DMS 273 (cell line): Measurements from ENCODE around the gene PPP1R18.
"Not testable (repeated sequence)": the region's sequence is repeated elsewhere in the genome, so short reads cannot be mapped to it uniquely, and the experiment has no call there.

Experiments used
- DNase-seq: peaks from one replicate; lab custom pipeline; 2025; ENCODE audit not compliant: unreplicated experiment; lab: John Stamatoyannopoulos, UW

The PPP1R18 gene

DNA sequence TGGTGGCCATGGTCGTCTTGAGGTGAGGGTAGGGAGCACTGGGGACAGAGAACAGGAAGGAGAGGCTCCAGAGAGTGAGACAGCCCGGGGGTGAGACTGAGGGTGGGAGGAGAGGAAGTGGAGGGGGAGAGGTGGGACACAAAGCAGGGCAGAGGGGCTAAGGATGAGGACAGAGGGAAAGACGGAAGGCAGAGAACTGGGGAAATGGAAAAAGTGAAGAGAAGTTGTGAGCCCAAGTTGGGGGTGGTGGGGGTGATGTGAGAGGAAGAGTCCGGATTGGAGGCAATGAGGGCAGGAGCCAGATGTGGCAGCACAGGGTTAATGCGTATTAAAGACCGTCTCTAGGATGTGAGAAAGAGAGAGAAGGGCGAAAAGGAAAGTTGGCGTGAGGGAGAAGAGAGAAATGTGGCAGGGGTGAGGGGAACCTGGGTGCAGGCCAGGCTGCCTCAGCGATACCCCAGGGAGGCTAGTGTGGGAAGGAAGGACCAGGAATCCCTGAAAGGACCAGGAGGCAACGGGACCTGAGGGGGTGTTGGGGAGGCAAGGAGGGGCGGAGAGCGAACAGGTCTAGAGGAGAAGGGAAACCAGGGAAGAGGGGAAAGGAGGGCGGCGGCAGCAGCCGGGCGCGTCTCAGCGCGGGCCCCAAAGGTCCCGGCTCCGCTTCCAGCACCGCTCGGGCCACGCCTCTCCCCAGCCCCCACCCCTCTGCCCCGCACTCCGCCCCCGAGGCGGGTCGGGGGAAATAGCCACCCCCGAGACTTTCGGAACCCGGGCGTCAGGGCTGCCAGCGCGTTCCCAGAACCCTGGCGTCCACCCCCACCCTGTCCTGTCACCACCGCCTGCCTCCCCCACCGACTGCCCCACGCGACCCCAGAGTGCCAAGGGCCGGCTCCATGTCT lies at the start of gene PPP1R18:
Gene PPP1R18 (minus strand): TSS at position 637 of the 899 bp plus-strand sequence. CDS start 627 bp downstream, at position 10.
- peak; percentile 81 for DNase-seq

DNA sequence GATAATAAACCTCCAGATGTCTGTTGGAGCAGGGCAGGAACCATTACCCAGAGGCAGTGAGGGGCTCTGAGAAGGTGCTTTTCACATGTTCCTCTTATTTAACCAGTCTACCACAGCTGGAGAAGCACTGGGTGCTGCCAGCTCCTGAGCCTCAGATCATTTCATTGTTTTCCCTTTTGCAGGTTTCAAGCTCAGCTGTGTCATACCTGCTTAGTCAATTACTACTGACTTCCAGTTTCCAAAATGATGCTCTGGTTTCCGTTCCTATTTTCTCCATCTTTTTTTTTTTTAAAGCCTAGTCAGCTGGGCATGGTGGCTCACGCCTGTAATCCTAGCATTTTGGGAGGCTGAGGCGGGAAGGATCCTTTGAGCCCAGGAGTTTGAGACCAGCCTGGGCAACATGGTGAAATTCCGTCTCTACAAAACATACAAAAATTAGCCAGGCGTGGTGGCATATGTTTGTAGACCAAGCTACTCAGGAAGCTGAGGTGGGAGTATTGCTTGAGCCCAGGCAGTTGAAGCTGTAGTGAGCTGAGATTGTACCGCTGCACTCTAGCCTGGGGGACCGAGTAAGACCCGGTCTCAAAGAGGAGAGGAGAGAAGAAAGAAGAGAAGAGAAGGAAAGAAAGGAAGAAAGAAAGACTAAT lies 49.3 kb upstream of the PPP1R18 start:
- no peak for DNase-seq

DNA sequence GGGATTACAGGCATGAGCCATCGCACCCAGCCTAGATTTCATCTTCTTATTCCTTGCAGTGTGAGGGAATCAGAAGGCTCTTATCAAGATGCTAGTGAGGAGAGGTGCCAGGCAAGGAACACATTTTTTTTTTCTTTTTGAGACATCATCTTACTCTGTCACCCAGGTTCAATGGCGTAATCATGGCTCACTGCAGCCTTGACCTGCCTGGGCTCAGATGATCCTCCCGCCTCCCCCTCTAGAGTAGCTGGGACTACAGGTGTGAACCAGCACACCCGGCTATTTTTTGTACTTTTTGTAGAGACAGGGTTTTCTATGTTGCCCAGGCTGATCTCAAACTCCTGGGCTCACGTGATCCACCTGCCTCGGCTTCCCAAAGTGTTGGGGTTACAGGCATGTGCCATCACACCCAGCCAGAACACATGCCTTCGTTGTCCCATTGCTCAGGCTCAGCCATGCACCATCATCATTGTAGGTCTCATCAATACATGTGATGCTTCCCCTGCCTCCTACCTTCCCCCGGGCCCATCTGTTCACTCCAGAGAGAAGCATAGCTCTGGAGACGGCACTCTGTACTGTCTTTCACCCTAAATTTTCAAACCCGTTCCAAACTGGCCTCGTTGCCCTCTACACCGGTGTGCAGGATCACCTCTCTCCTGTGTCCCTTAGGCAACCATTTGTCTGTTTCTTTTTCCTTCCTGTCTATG lies 45.9 kb upstream of the PPP1R18 start:
- no peak for DNase-seq

DNA sequence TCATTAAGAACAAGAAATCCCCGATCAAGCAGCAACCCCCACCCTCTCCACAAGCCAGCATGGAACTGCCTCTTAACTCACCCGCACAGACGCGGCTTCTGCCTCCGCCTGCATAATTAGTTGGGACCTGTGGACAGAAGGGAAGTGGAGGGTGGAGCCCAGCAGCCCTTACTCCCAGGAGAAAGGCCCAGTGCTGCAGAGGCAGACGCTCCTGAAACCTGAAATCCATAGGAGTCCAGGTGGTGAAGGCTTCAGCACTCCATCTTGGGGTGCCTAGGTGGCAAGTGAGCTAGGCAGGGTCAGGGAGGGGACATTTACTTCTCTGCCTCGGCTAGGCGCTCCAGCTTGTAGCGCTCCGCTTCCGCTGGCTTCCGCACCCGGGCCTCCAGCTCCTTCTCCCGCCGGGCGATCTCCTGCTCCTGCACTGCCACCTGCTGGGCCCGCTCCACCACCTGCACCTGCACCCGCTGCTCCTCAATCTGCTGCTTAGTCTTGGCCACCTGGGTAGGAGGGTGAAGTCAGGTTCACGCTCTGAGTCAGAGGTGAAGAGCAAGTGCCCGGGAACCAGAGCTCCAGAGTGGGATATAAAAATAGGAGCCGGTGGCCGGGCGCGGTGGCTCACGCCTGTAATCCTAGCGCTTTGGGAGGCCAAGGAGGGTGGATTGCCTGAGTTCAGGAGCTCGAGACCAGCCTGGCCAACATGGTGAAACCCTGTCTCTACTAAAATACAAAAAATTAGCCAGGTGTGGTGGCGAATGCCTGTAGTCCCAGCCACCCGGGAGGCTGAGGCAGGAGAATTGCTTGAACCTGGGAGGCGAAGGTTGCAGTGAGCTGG lies 44.4 kb upstream of the PPP1R18 start:
- DNase-seq: peak; percentile 92

DNA sequence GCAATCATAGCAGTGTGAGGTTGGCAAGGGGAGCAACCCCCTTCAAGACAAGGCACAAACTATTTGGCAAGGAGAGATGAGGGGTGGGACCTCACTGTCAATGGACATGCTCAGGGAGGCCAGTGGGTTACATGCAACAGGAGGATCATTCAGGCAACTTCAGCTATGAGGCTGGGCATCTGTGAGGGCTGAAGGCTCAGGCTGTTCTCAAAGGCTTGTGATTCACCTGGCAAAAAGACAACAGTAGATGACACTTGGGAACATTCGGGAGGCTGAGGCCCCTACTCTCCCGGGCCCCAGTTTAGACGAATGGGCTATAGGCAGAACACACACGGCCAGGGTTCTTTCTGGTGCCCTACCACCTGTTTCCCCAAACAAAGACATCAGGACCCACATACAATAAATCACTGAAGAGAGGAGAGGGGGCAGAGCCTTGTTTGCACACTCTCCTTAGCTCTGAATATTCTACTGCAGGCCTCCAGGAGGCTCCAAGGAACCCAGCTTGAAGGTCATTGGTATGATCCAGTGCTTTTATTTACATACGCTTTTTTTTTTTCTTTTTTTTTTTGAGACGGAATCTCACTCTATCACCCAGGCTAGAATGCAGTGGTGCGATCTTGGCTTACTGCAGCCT lies 41.6 kb upstream of the PPP1R18 start:
- peak; percentile 56 for DNase-seq

DNA sequence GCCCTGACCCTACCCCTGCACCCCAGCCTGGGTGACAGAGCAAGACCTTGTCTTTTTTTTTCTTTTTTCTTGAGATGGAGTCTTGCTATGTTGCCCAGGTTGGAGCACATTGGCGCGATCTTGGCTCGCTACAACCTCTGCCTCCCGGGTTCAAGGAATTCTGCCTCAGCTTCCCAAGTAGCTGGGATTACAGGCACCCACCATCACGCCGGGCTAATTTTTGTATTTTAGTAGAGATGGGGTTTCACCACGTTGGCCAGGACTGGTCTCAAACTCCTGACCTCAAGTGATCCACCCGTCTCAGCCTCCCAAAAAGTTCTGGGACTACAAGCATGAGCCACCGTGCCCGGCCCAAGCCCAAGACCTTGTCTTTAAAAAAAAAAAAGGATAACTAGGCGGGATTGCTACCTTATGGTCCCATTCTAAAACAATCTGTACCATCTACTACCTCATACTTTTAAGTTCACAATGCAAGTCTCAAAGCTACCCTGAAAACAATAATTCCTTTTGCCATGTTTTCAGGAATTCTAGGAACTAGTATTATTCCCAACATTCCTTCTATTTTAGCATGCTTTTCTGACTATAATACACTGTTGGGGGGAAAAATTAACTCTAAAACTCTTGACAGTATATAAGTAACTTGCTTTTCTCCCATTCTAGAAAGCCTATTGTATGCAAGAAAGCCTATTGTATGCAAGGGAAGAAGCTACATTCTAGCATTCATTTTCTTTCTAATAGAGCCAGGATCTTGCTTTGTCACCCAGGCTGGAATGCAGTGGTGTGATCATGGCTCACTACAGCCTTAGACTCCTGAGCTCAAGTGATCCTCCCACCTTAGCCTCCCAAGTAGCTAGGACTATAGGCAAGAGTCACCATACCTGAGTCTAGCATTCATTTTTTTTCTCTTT lies 40.3 kb upstream of the PPP1R18 start:
- DNase-seq: peak; percentile 47

DNA sequence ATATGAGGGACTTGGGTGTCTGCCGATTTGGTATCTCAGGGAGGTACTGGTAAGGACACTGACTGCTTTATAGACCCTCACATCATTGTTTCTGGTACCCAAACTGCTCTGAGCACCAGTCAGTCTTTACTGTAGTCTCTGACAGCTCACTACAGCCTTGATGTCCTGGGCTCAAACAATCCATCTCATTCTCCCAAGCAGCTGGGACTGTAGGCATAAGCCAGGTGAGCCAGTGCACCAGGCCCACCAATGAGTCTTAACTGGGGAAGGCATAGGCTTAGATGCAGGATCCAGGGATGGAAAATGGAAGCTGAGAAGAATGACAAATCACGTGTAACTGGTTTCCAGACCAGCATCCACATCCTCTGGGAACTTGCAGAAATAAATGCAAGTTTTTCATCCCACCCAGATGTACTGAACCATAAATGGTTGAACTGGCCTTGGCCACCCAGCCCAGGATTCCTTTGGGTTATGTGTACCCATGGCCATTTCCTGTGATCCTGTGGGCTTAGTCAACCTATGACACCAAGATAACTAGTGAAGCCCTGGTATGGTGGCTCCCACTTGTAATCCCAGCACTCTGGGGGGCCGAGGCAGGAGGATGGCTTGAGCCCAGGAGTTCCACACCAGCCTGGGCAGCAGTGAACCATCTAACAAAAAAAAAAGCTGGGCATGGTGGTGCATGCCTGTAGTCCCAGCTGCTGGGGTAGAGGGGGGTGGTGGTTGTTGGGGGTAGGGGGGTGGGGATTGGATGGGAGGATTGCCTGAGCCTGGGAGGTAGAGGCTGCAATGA lies 39.5 kb upstream of the PPP1R18 start:
- DNase-seq: peak; percentile 78

DNA sequence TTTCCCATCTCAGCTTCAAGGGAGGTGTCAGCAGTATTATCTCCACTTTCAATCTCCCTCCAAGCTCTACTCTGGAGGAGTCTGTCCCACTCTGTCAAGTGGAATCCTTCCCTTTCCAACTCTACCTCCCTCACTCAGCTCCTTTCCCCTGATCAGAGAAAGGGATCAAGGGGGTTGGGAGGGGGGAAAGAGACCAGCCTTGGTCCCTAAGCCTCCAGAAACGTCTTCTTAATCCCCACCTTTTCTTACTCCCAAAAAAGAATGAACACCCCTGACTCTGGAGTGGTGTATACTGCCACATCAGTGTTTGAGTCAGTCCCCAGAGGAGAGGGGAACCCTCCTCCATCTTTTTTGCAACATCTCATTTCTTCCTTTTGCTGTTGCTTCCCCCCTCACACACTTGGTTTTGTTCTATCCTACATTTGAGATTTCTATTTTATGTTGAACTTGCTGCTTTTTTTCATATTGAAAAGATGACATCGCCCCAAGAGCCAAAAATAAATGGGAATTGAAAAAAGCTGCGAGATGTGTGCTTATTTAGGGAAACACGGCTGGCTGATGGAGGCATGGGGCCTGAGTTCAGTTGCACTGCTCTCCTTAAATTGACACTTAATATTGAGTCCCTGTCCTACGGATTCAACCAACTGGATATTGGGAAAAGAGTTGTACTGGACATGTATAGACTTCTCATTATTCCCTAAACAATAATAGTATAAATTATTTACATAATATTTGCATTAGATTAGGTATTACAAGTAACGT lies 38.6 kb upstream of the PPP1R18 start:
- DNase-seq: peak; percentile 74

- not testable (repeated sequence) for DNase-seq
Observed at GRCh38 chr6:30723843-30724741, 37.6 kb upstream of the PPP1R18 start.

DNA sequence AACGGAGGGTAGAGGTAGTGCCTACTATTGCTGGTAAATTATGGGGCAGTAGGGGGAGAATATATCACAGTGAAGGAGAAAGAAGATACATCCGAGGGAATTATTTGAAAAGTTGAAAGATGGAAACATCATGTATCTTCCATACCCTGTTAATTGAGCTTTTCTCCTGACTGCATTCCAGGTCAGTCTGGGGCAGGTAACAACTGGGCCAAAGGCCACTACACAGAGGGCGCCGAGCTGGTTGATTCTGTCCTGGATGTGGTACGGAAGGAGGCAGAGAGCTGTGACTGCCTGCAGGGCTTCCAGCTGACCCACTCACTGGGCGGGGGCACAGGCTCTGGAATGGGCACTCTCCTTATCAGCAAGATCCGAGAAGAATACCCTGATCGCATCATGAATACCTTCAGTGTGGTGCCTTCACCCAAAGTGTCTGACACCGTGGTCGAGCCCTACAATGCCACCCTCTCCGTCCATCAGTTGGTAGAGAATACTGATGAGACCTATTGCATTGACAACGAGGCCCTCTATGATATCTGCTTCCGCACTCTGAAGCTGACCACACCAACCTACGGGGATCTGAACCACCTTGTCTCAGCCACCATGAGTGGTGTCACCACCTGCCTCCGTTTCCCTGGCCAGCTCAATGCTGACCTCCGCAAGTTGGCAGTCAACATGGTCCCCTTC lies 36.9 kb upstream of the PPP1R18 start:
- DNase-seq: not testable (repeated sequence)

DNA sequence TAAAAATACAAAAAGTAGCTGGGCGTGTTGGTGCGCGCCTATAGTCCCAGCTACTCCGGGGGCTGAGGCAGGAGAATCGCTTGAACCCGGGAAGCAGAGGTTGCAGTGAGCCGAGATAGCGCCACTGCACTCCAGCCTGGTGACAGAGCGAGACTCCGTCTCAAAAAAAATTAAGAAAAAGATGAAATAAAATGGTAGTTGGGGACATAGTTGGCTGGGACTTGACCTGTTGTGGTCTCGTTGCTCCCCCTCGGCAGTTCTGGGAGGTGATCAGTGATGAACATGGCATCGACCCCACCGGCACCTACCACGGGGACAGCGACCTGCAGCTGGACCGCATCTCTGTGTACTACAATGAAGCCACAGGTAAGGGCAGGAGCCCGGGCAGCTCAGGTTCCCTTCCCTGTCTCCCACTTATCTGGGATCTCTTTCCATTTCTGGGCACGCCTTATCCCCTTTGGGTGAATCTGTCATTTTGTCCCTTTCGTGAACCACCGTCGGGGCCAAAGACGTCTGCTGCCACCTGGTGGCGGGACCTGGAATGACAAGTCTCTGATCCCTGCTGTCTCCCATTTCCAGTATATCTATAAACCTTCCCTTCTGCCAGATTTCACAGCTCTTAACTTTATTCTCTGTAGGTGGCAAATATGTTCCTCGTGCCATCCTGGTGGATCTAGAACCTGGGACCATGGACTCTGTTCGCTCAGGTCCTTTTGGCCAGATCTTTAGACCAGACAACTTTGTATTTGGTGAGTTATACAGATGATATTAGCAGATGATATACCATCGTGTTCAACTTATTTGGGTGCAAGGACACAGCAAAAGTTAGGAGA lies 36.1 kb upstream of the PPP1R18 start:
- DNase-seq: peak; percentile 89

DNA sequence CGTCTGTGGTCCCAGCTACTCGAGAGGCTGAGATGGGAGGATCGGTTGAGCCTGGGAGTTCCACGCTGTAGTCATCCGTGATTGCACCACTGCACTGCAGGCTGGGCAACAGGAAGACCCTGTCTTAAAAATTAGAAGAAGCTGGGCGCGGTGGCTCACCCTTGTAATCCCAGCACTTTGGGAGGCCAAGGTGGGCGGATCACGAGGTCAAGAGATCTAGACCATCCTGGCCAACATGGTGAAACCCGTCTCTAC lies 35.5 kb upstream of the PPP1R18 start:
- DNase-seq: not testable (repeated sequence)

GRCh38 chr6:30721198-30722024 lies 35.0 kb upstream of the PPP1R18 start:
- DNase-seq: peak; percentile 96

DNA sequence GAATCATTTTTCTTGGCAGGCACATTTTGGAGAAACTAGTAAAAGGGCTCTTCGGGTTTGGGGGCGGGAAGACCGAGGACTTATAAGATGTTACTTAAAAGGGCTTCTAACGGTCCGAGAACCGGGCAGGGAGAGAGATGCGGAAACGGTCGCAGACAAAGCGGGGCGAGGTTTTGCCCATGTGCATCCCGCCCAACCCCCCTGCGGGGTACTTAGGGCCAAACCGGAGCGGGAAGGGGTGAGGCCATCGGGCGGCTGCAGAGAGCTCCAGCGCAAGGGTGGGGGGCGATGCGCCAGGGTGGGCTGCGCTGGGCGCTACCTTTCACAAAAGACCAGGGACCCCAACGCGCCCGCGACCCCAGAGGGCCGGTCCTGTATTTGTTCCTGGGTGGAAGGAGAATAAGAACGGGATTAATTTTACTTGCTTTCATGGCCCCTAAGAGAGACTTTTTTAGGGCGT lies 34.3 kb upstream of the PPP1R18 start:
- peak; percentile 84 for DNase-seq
